ENCODE measurements around the gene PLXNB2. TPM values are rescaled to one million over a fixed set of nuclear protein-coding genes. Genes with fewer than 3 reads are reported as not detected.

The PLXNB2 gene
- total RNA-seq, 1 donor from 2014 or later, result 287 TPM

GRCh38 chr22:50269970-50270665 lies 37.3 kb downstream of the PLXNB2 start, which contains the start of gene MAPK11:
Gene MAPK11, minus strand, starts transcription at chr22:50270380. Its CDS starts 88 bp downstream, at chr22:50270292.
- Histone ChIP-seq H3K4me1 (peaks cover 15 to 34% of the 10 kb centered on the region in 2 donors), H3K36me3 (peaks cover 3 to 4% of the 10 kb centered on the region in 2 donors), H3K27me3 (no peaks in the 10 kb centered on the region), H3K27ac (peak within 1 kb of the TSS; percentile 42 to 51), H3K4me3 (peak within 1 kb of the TSS; percentile 49 to 66), H3K9me3 (no peaks in the 10 kb centered on the region)
- no peak for DNase-seq (ENCODE audit: low spot score in 2 of 2)
- intact Hi-C loops (cut with DNase I), result loop anchor here (2.0 kb wide), 1 partner anchor 17 kb away; no protein-coding TSS in a partner anchor
- TF ChIP-seq CTCF (IDR thresholded peaks at IDR 0.05), result no peak

GRCh38 chr22:50269573-50269969 lies 37.9 kb downstream of the PLXNB2 start:
- DNase-seq (ENCODE audit: low spot score in 2 of 2), result no peak
- Histone ChIP-seq H3K27me3 (no peaks in the 10 kb centered on the region), H3K27ac (peak overlapping the region; percentile 42 to 51), H3K4me1 (peaks cover 15 to 34% of the 10 kb centered on the region in 2 donors), H3K4me3 (peak overlapping the region; percentile 49 to 66), H3K9me3 (no peaks in the 10 kb centered on the region), H3K36me3 (no peaks in the 10 kb centered on the region)
- intact Hi-C loops (cut with DNase I), result no loop called here
- TF ChIP-seq CTCF (IDR thresholded peaks at IDR 0.05), result no peak

- H3K4me3 ChIP-seq, result no peak overlapping the region
- no peak overlapping the region for H3K27ac ChIP-seq
- H3K36me3 ChIP-seq, result no peaks in the 10 kb centered on the region
- H3K4me1 ChIP-seq, result peaks cover 15 to 34% of the 10 kb centered on the region in 2 donors
- TF ChIP-seq CTCF (IDR thresholded peaks at IDR 0.05), result no peak
- no peaks in the 10 kb centered on the region for H3K9me3 ChIP-seq
- H3K27me3 ChIP-seq, result no peaks in the 10 kb centered on the region
- DNase-seq (ENCODE audit: low spot score in 2 of 2), result no peak
- intact Hi-C loops (cut with DNase I), result no loop called here
Measured at GRCh38 chr22:50268655-50269113, 38.8 kb downstream of the PLXNB2 start.

GRCh38 chr22:50267591-50268390 lies 39.7 kb downstream of the PLXNB2 start:
- Histone ChIP-seq H3K9me3 (no peaks in the 10 kb centered on the region), H3K4me3 (peak overlapping the region; percentile 30 to 58), H3K27me3 (no peaks in the 10 kb centered on the region), H3K27ac (no peak overlapping the region), H3K4me1 (peaks cover 15 to 34% of the 10 kb centered on the region in 2 donors), H3K36me3 (no peaks in the 10 kb centered on the region)
- intact Hi-C loops (cut with DNase I), result no loop called here
- TF ChIP-seq CTCF (IDR thresholded peaks at IDR 0.05), result peak in 1 of 3 experiments; percentile 40
- DNase-seq (ENCODE audit: low spot score in 2 of 2), result no peak

- Histone ChIP-seq H3K4me1 (peaks cover 15 to 36% of the 10 kb centered on the region in 2 donors), H3K4me3 (peak overlapping the region; percentile 30 to 58), H3K36me3 (no peaks in the 10 kb centered on the region), H3K27ac (no peak overlapping the region), H3K27me3 (no peaks in the 10 kb centered on the region), H3K9me3 (no peaks in the 10 kb centered on the region)
- intact Hi-C loops (cut with DNase I), result no loop called here
- no peak for DNase-seq (ENCODE audit: low spot score in 2 of 2)
- no peak for TF ChIP-seq CTCF (IDR thresholded peaks at IDR 0.05)
Measured at GRCh38 chr22:50266994-50267393, 40.5 kb downstream of the PLXNB2 start.
